Tibial nerve (tissue), 3 donors: ENCODE results near the gene ITGA3.

Experiments
- CTCF ChIP-seq, 5 experiments: fragments of 200-600 bp in 3 of 5; fragments of 450-650 bp in 2 of 5; sonication (generic) in 3 of 5; IDR thresholded peaks; one replicate each; pipeline ENCODE4 v1.5.1; 2016 to 2019; ENCODE audit warnings: antibody characterized with exemption in 5 of 5, mild to moderate bottlenecking in 3 of 5, moderate library complexity in 2 of 5
- POLR2A ChIP-seq, 2 donors: fragments of 450-650 bp; IDR thresholded peaks; one replicate each; pipeline ENCODE4 v1.6.1; 2017; ENCODE audit warnings: antibody characterized with exemption in 2 of 2, mild to moderate bottlenecking in 2 of 2, moderate library complexity in 2 of 2

DNA sequence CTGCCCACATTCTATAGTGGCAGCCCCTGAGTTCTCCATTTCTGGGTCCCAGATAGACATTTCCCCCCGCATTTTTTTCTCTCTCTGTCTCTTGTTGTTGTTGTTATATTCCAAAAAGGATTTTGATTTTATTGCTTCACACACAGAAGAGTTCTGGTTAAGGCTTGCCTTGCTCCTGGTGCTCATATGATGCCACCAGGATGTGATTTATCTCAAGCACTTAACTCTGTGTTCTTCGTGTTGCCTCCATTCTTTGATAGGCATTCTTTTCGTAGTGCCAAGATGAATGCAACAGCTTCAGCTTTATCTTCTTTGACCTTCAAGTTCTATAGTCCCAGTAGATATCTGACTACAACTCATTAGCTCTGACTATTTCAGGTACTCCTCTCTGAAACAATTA, 9.1 kb downstream of the ITGA3 start:
- TF ChIP-seq CTCF (IDR thresholded peaks at IDR 0.05), result peak in 1 of 5 experiments; percentile 6
- TF ChIP-seq POLR2A (IDR thresholded peaks at IDR 0.05), result no peak
